ENCODE measurements around the gene SNX5. TPM values are rescaled to one million over a fixed set of nuclear protein-coding genes. Genes with fewer than 3 reads are reported as not detected.
A peak's percentile ranks its signal among the peaks of the same experiment; 100 is the strongest.

The SNX5 gene
- total and polyA plus RNA-seq, 2 of the 13 experiments (the other 11 are each of a cell fraction or from before 2014, with no cell fraction given), result 664 to 1,040 TPM

GRCh38 chr20:17917832-17918618, 50.6 kb downstream of the SNX5 start (continued):
- TF ChIP-seq, protein P1, sequence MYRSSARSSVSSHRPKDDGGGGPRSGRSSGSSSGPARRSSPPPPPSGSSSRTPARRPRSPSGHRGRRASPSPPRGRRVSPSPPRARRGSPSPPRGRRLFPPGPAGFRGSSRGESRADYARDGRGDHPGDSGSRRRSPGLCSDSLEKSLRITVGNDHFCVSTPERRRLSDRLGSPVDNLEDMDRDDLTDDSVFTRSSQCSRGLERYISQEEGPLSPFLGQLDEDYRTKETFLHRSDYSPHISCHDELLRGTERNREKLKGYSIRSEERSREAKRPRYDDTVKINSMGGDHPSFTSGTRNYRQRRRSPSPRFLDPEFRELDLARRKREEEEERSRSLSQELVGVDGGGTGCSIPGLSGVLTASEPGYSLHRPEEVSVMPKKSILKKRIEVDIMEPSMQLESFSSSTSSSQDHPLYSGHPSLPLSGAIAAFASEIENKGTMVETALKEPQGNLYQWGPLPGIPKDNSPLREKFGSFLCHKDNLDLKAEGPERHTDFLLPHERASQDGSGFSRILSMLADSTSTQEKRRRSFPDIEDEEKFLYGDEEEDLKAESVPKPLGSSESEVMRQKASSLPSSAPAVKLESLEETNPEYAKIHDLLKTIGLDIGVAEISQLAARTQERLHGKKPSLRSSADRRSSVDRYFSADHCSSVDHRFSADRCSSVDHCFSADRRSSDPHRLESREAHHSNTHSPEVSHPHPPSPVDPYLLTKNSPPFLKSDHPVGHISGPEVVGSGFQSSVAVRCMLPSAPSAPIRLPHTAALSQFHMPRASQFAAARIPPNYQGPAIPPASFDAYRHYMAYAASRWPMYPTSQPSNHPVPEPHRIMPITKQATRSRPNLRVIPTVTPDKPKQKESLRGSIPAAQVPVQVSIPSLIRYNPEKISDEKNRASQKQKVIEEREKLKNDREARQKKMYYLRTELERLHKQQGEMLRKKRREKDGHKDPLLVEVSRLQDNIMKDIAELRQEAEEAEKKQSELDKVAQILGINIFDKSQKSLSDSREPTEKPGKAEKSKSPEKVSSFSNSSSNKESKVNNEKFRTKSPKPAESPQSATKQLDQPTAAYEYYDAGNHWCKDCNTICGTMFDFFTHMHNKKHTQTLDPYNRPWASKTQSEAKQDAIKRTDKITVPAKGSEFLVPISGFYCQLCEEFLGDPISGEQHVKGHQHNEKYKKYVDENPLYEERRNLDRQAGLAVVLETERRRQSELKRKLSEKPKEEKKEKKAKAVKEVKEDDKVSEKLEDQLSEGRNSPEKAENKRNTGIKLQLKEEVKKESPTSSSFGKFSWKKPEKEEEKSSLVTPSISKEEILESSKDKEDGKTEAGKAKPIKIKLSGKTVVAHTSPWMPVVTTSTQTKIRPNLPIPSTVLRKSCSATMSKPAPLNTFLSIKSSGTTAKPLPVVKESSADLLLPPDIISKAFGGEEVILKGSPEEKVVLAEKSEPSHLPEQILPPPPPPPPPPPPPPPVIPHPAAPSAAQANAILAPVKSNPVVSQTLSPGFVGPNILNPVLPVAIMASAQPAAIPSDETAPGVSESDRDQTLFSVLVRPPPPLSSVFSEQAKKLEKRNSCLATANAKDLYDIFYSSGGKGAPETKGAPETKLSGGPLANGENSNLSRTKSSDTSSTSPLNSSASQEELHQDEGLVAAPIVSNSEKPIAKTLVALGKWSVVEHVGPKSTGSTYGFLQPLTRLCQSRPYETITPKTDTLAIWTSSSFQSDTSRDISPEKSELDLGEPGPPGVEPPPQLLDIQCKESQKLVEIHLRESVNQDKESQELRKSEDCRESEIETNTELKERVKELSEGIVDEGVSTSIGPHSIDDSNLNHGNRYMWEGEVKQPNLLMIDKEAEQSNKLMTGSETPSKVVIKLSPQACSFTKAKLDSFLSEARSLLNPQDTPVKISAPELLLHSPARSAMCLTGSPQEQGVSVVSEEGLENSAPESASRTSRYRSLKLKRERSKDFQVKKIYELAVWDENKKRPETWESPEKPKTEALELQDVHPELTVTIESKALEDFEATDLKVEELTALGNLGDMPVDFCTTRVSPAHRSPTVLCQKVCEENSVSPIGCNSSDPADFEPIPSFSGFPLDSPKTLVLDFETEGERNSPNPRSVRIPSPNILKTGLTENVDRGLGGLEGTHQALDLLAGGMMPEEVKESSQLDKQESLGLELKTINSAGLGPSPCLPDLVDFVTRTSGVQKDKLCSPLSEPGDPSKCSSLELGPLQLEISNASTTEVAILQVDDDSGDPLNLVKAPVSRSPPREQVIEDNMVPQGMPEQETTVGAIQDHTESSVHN (CRISPR knock-in tag; IDR thresholded peaks at IDR 0.05), result no peak
- no peak for TF ChIP-seq ZNF446 (CRISPR knock-in tag; IDR thresholded peaks at IDR 0.05)
- TF ChIP-seq ZNF33A (CRISPR knock-in tag; IDR thresholded peaks at IDR 0.05; ENCODE audit: borderline replicate concordance), result no peak
- TF ChIP-seq HOMEZ (CRISPR knock-in tag; IDR thresholded peaks at IDR 0.05; ENCODE audit: low read depth), result peak; percentile 56; the same call in 1 of the 2 replicates
- TF ChIP-seq ZBTB1 (CRISPR knock-in tag; IDR thresholded peaks at IDR 0.05; ENCODE audit: borderline replicate concordance), result no peak
- TF ChIP-seq THRA (CRISPR knock-in tag; IDR thresholded peaks at IDR 0.05; ENCODE audit: borderline replicate concordance), result no peak
- TF ChIP-seq AKAP8 (CRISPR knock-in tag; IDR thresholded peaks at IDR 0.05), result no peak
- TF ChIP-seq ZFP41 (CRISPR knock-in tag; IDR thresholded peaks at IDR 0.05; ENCODE audit: borderline replicate concordance), result no peak
- TF ChIP-seq ZNF296 (CRISPR knock-in tag; conservative IDR thresholded peaks at IDR 0.05), result no peak
- TF ChIP-seq FOXM1 (CRISPR knock-in tag; IDR thresholded peaks at IDR 0.05), result no peak
- TF ChIP-seq SIN3B (IDR thresholded peaks at IDR 0.05; ENCODE audit: low read length), result no peak
- no peak for TF ChIP-seq SMARCE1 (IDR thresholded peaks at IDR 0.05; ENCODE audit: borderline replicate concordance)
- TF ChIP-seq, protein P2, sequence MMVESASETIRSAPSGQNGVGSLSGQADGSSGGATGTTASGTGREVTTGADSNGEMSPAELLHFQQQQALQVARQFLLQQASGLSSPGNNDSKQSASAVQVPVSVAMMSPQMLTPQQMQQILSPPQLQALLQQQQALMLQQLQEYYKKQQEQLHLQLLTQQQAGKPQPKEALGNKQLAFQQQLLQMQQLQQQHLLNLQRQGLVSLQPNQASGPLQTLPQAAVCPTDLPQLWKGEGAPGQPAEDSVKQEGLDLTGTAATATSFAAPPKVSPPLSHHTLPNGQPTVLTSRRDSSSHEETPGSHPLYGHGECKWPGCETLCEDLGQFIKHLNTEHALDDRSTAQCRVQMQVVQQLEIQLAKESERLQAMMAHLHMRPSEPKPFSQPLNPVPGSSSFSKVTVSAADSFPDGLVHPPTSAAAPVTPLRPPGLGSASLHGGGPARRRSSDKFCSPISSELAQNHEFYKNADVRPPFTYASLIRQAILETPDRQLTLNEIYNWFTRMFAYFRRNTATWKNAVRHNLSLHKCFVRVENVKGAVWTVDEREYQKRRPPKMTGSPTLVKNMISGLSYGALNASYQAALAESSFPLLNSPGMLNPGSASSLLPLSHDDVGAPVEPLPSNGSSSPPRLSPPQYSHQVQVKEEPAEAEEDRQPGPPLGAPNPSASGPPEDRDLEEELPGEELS (CRISPR knock-in tag; IDR thresholded peaks at IDR 0.05), result peak; percentile 51; the same call in 1 of the 2 replicates
- no peak for TF ChIP-seq NFRKB (IDR thresholded peaks at IDR 0.05)
- TF ChIP-seq FIP1L1 (IDR thresholded peaks at IDR 0.05; ENCODE audit: borderline replicate concordance, insufficient read depth, low read depth, low read length), result no peak
- no peak for TF ChIP-seq ARNT2 (CRISPR knock-in tag; IDR thresholded peaks at IDR 0.05; ENCODE audit: low read depth)
